GM19452 (cell line): ENCODE measurements around the gene PWP2.

Experiments used
- ATAC-seq: cut with Tn5 transposase; IDR thresholded peaks from one replicate; pipeline ENCODE4 v1.9.1; 2021; ENCODE audit not compliant: unreplicated experiment

PWP2 gene

DNA sequence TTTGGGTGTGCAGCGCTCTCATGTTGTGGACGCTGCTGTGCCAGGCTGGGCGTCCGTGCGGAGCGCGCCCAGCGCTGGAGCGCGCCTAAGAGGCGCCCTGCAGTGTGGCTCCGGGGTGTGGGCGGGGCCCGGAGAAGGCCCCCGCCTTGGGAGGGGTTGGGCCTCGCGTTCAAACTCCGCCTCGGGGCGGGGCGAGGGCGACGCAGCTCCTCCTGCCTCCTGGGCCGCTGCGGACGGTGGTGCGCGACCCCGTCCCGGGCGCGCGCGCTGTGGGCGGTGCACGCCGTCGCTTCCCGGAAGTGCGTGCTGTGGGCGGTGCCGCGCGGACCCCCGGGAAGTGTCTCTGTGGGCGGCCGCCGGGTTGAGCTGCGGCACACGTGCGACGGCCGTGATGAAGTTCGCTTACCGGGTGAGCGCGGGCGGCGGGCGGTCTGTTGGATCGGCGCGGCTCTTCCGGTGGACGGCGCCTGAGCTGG is at the start of gene PWP2:
Gene PWP2 (plus strand): TSS at position 374 of the 476 bp plus-strand sequence. CDS start 18 bp downstream, at position 392.
- ATAC-seq, result peak; percentile 89

DNA sequence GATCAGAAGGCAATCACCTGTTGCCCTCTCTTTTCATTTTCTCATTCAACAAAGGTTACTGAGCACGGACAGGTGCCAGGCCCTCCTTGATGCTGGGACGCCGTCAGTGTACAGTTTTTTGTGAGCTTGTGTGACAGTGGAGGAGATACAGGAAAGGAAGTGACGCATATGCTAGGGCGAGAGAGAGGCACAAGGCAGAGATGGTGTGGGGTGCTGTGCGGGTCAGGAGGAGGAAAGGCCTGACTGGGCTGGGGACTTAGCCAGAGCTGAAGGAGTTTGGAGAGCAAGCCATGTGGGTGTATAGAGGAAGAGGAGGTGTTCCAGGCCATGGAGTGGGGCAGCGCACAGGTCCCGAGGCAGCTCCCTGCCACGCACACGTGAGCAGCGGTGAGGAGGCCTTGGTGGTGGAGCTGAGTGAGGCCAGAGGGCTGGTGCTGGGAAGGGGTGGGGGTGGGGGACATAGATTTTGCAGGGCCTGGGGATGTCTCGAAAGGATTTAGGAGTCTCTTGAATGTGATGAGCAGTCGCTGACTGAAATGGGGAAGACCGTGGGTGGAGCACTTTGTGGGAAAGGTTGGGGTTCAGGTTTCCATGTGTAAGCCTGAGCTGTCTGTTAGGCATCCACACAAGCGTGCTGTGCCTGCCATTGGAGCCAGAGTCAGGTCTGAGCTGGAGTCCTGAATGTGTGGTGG is 49.1 kb upstream of the PWP2 start:
- ATAC-seq, result no peak

DNA sequence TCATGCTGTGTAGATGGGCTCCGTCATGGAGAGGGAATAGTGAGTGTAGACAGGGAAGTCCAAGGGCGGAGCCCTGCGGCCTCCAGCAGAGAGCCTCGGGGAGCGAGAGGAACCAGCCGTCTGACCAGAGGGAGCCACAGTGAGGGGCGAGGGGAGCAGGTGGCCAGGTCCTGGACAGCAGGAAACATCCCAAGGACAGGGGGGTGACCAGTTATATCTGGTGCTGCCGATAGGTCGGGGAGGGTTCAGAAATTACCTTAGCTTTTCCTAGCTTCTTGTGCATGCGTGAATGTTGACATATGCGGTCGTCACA is 48.6 kb upstream of the PWP2 start:
- no peak for ATAC-seq

DNA sequence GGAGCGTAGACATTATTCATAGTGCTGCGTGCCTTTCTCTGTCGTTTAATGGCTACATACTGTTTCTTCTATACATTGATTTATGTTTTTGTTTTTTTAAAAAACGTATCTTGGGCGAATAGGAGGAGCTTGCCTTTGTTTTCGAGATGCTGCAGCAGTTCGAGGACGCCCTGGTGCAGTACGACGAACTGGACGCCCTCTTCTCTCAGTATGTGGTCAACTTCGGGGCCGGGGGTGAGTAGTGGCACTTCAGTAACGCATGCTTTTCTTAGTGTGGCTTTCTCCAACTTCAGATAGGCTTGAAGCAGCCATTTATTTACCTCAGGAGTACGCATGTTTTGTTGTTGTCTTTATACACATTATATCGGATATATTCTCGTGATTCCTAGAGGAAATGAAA is 48.2 kb upstream of the PWP2 start:
- no peak for ATAC-seq

DNA sequence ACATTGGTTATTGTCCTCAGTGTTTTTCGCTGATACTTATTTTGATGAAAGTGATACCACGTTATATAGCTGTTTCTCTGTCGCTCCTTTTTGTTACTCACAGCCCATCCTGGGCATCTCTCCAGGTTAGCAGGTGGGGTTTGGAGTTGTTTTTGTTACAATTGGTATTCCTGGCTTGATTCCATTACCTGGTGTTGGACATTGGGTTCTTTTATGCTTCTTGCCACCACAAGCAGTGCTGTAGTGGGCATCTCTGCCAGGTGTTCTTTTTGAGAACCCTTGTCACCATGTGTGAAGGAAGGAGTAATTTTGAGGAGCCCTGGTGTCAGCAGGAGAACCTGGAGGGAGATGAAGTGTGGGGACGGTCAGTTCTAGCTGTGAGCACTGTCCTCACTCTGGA is 47.5 kb upstream of the PWP2 start:
- no peak for ATAC-seq

DNA sequence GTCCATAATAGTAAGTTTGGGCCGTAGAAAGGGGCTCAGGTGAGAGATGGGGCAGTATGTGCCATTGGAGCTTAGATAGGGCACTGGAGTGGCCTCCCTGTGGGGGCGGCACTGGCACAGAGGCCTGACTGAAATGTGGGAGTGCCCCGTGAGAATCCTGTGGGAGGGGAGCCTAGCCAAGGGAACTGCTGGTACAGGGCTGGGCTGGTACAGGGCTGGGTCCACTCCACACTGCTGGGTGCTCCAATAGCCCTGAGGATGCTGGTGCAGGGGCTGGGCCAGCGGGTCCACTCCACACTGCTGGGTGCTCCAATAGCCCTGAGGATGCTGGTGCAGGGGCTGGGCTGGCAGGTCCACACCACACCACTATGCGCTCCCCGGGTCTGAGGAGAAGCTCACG is 44.8 kb upstream of the PWP2 start:
- no peak for ATAC-seq

DNA sequence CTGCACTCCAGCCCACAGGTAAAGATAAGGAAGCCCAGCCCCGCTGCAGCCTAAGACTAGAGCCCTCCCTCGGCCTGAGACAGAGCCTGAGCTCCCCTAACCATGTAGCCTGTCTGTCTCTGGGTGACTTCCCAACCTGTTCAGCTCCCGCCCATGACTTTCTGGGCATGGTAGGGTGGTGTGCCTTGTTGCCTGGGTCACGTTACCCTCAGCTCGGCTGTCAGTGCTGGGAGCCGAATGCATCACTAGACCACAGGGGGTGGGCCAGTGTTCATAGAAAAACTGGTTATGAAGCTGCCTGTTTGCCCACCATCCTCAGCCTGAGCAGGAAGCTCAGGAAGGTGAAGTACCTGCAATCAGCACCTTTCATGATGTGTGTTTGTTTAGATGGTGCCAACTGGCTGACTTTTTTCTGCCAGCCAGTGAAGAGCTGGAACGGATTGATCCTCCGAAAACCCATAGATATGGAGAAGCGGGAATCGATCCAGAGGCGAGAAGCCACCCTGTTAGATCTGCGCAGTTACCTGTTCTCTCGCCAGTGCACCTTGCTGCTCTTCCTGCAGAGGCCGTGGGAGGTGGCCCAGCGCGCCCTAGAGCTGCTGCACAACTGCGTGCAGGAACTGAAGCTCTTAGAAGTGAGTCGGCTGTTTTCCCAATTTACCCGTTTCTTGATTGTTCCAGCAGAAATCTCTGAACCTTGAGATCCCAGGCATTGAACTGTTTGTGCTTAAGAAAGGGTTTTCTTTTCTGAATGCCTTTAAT is 43.9 kb upstream of the PWP2 start:
- ATAC-seq, result no peak

DNA sequence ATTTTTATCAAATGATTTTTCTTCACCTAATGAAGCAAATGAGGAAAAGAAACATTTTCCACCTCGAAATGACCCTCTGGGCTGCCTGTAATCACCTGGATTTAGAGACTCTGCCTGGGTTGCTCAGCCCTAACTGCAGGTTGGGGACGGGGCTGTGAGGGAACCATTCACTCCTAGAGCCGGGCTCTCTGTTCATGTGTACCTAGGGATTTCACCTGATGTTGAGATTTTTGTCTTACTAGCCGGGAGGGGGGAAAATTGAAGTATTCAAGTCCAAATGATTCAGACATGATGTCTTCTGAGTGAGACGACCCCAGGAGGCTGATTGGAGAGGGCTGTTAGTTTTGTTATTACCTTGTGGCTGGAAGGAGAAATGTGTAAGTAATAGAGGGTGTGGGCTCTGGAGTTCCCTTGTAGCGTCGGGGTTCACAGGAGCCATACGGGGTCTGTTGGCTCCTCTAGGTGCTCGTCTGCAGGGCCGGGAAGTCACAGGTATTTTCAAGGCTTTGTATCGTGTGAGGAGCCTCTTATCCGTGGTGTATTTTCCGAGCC is 42.3 kb upstream of the PWP2 start:
- no peak for ATAC-seq

DNA sequence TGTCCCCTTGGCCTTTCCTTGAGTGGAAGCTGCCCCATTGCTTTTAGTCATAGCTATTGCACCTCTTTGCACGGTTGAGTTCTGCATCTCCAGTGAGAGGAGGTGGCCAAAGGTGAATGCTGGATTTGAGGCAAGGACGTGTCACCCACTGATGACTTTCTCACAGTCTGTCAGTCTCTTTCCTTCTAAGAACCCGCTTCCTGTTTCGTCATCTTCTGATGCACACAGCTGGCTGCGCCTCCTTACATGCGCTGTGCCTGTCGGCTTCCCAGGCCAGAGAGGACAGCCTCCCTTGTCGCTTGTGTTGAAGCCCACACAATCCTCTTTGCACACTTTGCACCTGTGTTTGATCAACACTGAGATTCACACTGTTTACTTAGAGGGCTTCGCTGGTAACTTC is 41.8 kb upstream of the PWP2 start:
- ATAC-seq, result peak; percentile 74

DNA sequence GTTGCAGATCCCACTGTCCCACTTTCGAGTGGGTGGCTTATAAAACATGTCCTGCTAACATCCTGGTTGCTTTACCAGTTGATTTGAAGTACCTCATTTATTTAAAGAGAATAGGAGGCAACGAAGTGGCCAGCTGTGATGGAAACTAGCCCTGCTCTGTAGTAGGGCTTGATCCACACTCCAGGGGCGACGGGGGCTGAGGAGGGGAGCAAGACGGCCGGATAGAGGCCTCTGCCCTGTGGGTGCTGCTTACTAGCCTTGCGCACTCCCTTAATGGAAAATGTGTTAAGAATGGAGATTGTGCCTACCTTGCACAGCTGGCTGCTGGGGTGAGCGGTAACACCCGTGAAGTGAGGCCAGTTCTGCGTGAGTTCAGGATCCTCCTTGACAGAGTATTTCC is 41.1 kb upstream of the PWP2 start:
- ATAC-seq, result no peak

DNA sequence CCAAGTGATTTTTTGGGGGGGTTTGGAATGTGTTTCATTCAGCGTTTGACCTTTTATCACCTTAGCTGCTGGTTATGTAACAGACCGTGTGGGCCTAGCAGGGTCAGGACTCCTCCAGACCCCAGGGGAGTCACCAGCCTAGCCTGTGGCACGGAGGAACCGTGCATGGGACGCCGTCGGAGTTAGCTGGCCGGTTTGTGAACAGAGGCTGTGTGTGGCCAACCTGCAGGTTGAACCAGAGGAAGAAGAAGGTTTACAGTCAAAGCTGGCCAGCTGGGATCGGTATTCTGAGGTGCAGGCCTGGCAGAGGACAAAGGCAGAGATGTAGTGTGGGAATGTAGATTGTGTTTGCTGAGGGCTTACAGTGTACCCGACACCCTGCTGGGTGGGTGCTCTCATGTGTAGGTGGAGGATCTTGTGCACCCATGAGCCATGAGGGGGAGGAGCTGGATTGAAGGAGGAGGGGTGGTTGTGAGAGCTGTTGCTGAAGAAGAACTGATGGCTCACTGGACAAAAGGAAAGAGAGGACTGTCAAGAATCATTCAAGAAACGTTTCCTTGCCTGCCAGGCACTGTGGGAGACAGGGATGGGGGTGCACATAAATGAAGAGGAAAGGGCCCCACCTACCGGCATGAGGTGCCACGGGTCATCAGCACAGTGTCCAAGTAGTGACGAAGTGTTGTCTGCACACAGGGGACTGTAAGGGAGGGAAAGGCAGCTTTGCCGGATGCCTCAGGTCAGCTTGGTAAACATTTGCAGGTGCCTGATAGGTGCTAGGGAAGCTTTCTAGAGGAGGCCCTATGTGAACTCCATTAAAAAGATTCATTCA is 40.0 kb upstream of the PWP2 start:
- no peak for ATAC-seq

DNA sequence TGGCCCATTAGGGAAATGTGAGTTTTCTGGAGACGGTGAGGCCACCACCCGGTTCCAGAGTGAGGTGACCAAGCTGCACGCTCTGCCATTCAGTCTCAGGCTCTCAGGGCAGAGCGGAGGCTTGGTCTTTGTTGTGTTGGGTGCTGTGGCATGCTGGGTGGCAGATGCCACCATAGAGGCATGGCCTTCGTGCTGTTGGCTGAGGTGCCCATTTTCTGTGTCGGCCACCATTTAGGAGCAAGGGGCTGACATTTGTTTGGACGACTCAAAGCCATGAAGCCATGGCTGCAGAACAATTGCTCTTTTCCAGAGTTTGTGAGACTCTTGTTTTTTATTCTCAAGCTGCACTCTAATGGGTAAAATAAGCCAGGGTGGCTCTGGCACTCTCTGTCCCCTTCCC is 36.8 kb upstream of the PWP2 start:
- no peak for ATAC-seq

DNA sequence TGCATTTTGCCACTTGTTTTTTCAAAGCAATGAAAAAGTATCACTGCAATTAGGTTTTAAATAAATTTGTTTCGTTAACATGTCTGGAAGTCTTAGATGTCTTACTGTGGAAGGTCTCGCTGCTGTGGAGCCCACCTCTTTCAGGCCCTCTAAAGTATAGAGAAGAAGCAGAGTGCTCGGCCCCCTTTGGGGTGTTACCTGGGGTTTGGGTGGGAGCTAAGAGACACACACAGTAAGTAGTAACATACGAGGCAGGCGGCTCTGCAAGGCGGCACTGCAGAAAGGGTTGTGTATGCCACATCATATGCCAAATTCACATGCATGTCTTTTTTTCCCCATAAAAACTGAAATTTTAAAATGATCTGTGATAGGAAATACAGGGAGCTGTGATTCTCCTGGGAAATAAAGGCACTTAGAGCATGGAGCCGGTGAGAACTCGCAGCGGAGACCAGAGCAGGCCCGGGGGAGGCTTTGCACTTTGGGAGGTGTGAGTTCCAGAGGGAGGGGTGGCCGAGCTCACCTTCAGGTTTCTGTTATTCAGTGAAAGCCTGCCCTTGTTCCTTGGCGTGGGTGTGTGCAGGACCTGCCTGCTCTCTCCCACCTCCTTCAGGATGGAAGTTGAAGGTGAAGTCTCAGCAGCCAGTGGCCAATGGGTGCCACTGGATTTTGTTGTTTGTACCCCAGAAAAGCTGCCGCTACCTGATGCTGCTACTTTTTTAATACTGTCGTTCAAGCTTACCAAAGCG is 35.7 kb upstream of the PWP2 start:
- no peak for ATAC-seq

DNA sequence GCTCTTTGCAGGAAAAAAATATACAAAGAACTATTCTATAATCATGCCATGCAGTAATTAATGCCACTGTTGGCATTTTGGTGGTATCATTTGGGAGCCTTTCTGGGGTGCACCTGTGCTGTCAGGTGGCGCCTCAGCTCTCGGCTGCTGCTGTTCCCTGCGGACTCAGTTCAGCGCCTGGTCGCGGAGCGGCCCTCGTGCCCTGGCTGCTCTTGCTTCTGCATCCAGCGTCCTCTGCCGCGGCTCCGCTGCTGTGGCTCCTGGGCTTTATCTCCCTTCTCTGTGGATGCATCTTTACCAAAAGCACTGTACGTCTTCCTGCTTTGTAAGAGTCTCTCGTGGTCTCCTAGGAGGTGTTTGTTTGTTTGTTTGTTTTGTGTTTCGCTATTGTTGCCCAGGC is 35.1 kb upstream of the PWP2 start:
- no peak for ATAC-seq

DNA sequence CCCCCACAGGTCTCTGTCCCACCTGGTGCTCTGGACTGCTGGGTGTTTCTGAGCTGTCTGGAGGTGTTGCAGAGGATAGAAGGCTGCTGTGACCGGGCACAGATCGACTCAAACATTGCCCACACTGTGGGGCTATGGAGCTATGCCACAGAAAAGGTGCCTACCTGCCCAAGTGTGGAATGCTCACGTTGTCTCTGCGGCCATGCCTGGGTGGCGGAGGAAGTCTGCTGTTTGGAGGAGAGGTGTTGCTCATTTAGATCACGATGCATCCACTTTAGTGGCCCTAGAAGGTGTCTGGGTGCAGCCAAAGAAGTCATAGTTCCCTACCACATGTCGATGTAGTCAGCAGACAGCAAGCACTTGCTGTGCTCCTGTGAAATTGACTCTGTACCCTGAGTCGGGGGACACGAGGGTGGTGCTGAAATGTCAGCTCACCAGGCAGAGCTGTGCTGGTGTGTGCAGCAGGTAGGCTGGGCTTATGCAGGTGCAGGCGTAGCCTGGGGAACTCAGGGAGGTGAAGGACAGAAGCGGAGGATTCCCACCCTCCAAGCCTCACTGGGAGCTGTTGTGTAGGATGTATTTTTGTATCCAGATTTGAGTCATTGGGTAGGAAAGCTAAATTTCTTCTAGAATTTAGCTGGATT is 32.8 kb upstream of the PWP2 start:
- no peak for ATAC-seq

DNA sequence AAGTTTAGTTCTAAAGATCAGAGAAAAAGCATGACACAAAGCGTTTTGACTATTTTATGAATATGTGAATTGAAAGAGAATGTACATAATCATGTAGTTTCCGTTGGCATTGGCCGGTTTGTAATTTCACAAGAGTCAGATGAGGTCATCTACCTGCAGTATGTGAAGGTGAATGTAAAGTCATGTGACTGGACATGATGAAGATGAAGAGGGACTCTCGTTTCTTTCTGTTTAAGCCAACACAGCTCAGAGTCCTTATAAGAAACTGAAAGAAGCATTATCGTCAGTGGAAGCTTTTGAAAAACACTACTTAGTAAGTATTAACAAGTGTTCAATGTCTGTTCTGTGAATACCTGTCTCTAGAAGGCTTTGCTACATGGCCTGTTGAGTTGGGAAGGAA is 30.9 kb upstream of the PWP2 start:
- no peak for ATAC-seq

DNA sequence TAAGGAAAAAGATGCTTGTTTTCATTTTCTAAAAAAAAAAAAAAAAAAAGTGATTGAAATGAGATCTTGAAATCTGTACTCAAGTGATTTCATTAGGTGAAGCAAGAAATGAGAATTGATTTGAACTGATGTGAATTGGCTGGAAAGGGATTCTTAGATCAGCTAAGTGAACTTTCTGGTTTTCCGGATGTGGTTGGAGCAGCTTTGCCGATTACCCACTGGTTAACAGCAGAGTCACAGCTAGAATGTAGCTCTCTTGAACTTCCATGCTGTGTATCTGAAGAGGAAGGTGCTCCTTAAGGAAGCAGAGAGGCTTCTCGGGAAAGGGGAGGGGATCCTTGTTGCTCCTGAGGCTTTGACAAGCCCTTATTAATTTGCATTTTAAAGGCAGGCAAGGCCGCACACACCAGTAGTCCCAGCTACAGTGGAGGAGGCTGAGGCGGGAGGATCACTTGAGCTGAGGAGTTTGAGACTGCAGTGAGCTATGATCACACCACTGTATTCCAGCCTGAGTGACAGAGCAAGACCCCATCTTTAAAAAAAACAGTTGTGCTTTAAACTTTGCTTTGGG is 28.7 kb upstream of the PWP2 start:
- ATAC-seq, result no peak

DNA sequence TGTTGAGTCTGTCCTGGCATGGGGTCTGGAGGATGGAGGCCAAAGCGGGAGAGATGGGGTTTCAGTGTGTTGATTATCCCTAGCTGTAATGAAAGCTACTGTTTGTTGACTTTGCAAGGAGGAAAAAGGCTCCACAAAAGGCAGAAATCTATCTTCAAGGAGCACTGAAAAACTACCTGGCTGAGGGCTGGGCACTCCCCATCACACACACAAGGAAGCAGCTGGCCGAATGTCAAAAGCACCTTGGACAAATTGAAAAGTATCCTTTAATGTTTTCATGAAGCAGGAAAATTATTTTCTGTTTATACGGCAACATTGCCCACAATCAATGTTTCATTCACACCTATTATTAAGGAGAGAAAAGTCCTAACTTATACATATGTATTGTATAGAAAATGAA is 27.8 kb upstream of the PWP2 start:
- no peak for ATAC-seq

DNA sequence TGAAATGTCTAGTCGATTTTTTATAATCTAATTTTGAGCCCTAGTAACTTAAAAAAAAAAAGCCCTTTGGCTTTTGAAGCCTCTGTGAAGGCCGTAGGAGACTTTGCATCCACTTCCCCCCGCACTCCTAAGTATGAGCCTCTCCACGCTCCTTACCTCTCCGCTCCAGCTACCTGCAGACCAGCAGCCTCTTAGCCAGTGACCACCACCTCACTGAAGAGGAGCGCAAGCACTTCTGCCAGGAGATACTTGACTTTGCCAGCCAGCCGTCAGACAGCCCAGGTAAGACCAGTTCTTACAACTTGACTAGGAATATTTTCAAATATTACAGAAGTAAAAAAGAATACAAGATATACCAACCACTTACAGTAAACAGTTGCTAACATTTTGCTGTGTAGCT is 27.4 kb upstream of the PWP2 start:
- no peak for ATAC-seq
